Ovary (tissue), 3 donors: Measurements from ENCODE around the gene MCM3AP.

Source experiments
- CTCF ChIP-seq, 3 donors: fragments of 450-650 bp in 2 of 3; fragments of 200-600 bp in 1 of 3; IDR thresholded peaks; one replicate each; pipeline versions ENCODE4 v1.5.1 to v1.8.0; 2016 to 2022; ENCODE audit warnings: antibody characterized with exemption in 3 of 3, mild to moderate bottlenecking in 1 of 3
- EP300 ChIP-seq: sonication (generic); formaldehyde crosslinking; IDR thresholded peaks from one replicate; pipeline ENCODE4 v1.6.1; 2017; ENCODE audit warnings: antibody characterized with exemption
- donor health status: DM: no; HTN: no; CAD: no.

GRCh38 chr21:46194374-46195334 lies 90.8 kb downstream of the MCM3AP start:
- no peak for TF ChIP-seq CTCF (IDR thresholded peaks at IDR 0.05)
- TF ChIP-seq EP300, result no peak
